ENCODE measurements around the gene ENHO.

DNA sequence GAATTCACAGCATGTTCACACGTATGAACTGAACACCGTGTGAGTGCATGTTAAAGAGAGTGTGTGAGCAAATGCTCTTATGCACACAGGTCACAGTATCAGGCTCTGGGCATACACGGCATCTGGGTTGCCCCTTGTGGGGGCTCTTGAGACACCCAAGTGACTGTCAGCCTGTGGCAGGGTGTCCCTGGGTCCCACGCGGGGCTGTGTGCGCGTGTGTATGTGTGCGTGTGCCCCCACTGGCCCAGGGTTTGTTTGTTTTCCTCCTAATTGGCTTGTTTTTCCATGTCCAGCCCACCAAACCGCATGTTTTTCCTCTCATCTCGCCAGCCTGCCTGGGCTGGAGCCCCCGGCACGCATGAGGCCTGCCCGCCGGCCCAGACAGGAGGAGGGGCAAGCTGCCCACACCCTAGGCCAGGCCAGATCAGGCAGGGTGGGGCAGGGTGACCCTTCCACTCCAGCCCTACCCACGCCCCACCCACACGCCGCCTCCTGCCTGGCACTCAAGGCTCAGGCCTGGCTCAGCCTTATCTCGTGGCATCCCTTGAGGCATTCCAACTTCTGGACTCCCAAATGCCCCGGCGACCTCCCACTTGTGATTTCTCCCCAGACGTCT, 37.9 kb upstream of the ENHO start:
- TF ChIP-seq POLR2A (IDR thresholded peaks at IDR 0.05): no peak
- TF ChIP-seq CTCF (IDR thresholded peaks at IDR 0.05): no peak

Measured in lower leg skin (tissue), 3 donors.